HG03342 (cell line): ENCODE data around the gene ALS2CL.
"Not testable (repeated sequence)": the region's sequence is repeated elsewhere in the genome, so short reads cannot be mapped to it uniquely, and the experiment has no call there.

Experiments used
- ATAC-seq: cut with Tn5 transposase; IDR thresholded peaks from one replicate; pipeline ENCODE4 v1.9.1; 2021; ENCODE audit warnings: mild to moderate bottlenecking, moderate library complexity; ENCODE audit not compliant: unreplicated experiment

Gene ALS2CL

GRCh38 chr3:46693038-46693891, at the start of gene ALS2CL:
Gene ALS2CL, minus strand, starts transcription at chr3:46693679. Its CDS starts 4,239 bp downstream, at chr3:46689440.
- ATAC-seq: no peak

DNA sequence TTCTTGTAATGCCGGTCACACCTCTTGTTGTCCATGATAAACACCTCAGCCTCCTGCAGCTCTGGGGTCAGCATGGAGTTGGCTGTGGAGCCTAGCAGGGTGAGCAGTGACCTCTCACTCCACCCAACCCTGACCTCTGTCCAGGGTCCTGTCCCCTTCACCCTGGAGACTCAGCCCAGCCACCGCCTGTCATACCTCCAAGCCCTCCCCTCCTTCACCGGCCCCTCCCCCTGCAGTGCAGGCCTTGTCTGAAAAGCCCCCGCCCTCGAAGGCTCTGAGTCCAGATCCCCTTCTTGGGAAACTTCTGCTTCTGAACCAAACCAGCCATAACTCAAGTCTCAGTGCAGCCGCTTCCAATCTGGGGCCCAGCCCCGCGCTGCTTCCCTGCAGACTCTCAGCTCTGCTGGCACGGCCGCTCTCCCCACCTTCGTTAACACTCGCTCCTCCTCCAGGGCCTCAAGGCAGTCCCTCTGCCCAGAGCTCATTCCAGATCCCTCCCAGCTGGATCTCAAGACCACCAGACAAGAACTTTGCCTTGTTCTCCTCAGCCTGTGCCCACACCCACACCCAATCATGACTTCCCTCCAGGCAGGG, 49.6 kb upstream of the ALS2CL start:
- ATAC-seq: no peak

DNA sequence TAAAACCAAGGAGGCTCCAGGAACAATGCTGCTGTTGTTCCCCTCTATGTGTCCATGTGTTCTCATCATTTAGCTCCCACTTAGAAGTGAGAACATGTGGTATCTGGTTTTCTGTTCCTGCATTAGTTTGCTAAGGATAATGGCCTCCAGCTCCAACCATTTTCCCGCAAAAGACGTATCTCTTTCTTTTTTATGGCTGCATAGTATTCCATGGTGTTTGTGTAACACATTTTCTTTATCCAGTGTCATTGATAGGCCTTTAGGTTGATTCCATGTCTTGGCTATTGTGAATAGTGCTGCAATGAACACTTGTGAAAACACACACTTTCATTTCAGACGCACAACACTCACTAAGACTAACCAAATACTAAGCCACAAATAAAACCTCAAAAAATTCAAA, 46.1 kb upstream of the ALS2CL start:
- ATAC-seq: not testable (repeated sequence)

GRCh38 chr3:46737329-46737731, 43.9 kb upstream of the ALS2CL start:
- no peak for ATAC-seq

DNA sequence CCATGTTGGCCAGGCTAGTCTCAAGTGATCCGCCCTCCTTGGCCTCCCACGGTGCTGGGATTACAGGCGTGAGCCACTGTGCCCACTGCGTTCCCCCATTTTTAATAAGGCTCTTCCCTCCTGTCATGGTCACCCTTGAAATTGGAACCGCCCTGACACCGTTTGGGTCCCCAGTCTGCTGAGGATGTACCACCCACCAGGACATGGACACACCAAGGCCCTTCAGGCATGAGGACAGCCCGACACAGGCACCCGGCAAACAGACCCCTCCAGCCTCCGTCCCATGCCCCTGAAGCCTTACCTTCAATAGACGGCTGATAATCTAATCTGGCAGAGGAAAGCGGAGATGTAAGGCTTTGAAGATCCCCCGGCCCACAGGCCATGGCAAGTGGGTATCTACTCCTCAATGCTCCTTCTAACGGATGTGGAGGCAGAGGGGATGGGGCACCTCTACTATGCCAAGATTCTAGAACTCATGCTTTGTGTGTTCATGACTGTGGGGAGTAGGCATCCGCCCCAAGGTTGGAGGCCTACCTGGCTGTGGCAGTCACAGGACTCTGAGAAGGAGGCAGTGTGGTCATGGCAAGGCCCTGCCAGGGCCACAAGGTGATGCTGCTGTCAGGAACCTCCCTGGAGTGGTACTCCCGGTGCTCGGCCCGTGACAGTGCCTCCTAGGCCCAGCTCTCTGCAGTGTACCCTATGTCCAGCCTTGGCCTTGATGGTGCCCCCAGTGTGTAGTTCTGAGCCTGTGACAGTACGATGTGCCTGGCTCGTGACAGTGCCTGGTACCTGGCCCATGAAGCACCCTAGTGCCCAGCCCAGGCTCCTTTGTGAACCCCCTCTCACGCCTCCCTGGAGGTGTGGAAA, 42.8 kb upstream of the ALS2CL start:
- no peak for ATAC-seq

DNA sequence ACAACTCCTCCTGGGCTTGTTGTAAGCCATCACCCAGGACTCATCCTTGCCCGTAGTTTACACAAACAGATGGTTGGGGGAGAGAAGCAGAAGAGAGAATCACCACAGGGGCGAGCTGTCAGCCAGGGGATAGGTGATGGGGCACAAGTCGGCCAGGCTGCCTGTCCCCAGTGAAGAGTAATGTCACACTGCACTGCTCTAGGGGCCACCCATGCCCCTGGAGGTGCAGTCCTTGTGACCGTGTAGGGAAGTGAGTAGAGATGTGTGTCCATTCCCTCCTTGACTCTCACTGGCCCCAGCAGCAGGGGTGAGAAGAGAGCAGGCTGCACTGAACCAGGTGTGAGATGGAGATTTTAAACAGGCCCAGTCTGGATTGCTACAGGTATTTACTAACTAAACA, 41.3 kb upstream of the ALS2CL start:
- ATAC-seq: no peak

GRCh38 chr3:46733026-46733800, 39.7 kb upstream of the ALS2CL start:
- ATAC-seq: no peak

DNA sequence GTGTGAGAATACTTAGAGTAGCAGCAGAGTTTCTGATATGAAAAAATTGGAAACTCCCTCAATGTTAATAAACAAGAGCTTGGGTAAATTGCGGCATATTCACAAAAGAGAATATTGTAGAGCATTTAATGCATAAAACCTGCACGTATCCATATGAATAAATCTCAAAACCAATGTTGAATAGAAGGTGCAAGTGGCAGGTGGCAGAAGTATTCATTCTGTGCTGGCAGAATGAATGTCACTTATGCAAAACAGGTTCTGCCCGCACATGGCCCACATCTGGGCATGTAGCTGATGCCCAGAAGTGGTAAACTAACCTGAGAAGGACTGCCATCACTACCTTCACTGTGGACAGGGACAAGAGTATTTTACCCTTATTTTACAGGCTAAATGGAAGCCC, 38.3 kb upstream of the ALS2CL start:
- no peak for ATAC-seq

GRCh38 chr3:46730819-46731218, 37.3 kb upstream of the ALS2CL start:
- ATAC-seq: no peak

DNA sequence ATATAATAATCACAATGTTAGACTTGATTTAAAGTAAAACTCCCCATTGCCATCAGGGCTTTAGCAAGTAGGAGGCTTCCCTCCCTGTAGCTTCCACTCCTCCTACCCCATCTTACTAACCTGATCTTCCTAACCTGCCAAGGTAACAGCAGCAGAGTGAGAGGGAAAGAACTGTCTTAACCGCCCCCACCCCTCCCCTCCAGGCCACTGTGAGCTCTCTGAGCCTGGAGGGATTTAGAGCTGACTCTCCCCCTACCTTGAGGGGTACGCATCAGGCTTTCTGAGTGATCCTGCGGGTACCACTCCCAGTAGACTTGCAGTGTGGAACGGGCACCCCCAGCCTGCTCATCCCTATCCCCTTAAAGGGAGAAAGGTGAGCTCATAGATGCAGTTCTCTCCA, 35.6 kb upstream of the ALS2CL start:
- ATAC-seq: no peak

GRCh38 chr3:46725621-46726314, 32.3 kb upstream of the ALS2CL start:
- ATAC-seq: no peak

- no peak for ATAC-seq
Observed at GRCh38 chr3:46724424-46724823, 30.9 kb upstream of the ALS2CL start.

DNA sequence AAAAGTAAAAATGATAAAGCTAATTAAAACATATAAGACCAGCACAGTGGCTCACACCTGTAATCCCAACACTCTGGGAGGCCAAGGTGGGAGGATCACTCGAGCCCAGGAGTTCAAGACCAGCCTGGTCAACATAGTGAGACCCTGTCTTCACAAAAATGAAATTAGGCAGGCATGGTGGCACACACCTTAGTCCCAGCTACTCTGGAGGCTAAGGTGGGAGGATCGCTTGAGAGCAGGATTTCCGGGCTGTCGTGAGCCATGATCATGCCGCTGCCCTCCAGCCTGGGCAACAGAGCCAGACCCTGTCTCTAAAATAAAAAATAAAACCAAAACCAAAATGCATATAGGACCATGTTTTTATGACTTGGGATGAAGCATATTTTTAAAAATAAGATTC, 29.0 kb upstream of the ALS2CL start:
- no peak for ATAC-seq

DNA sequence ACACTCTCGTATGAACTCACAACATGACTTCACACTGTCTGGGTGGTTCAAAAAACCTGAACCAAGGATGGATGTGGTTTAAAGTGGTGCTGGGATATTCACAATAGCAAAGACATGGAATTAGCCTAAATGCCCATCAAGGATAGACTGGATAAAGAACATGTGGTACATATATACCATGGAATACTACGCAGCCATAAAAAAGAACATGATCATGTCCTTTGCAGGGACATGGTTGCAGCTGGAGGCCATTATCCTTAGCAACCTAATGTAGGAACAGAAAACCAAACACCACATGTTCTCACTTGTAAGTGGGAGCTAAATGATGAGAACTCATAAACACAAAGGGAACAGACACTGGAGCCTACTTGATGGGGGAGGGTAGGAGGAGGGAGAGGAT, 27.5 kb upstream of the ALS2CL start:
- no peak for ATAC-seq

GRCh38 chr3:46719735-46720271, 26.3 kb upstream of the ALS2CL start:
- no peak for ATAC-seq

DNA sequence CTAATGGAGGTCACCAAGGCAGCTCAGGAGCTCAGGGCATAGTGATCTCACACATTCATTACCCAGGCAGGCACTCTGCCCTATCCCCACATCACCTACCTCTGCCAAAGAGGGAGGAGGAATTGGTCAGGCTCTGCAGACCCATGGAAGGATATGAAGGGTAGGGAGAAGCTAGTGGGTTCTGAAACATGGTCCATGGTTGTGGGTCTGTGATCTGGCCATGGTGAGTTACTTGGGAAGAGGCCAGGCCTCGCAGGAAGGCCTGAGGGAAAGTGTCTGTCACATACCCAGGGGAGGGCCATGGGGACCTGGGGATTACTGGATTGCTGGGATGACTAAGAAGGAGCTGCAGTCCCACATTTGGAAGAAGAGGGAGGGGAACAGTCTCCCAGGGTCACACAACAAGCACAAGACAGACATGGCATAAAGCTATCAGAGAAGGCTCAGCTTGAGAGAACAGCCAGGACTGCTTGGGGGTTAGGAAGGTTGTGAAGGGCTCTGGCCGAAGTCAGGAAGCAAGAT, 25.6 kb upstream of the ALS2CL start:
- no peak for ATAC-seq

GRCh38 chr3:46717447-46718231, 24.2 kb upstream of the ALS2CL start, which contains the start of gene PRSS50:
Gene PRSS50, minus strand, starts transcription at chr3:46717869. Its CDS starts 45 bp downstream, at chr3:46717824.
- no peak for ATAC-seq
